GM12878 (cell line): Measurements from ENCODE around the gene ZNF608. TPM values are rescaled to one million over a fixed set of nuclear protein-coding genes. Genes with fewer than 3 reads are reported as not detected.

Source experiments
- ATAC-seq: fragments of 200-7000 bp; cut with Tn5 transposase; 3 replicates; pipeline ENCODE4 v1.9.1; 2020; ENCODE audit warnings: mild to moderate bottlenecking, moderate library complexity
- BruUV-seq: library from RNA; stranded (reverse); fragments of 400-500 nt; replicated peaks from 2 replicates; lab custom pipeline; 2021; lab: Mats Ljungman, UMichigan
- CTCF ChIA-PET: fragments of 300-600 bp; sonication (Branson Sonifier 250); formaldehyde crosslinking; extraction: SDS; loops from one replicate; lab custom pipeline; 2021; ENCODE audit warnings: inconsistent platforms; lab: Yijun Ruan, JAX
- POLR2A ChIA-PET: fragments of 350-600 bp; formaldehyde crosslinking; extraction: SDS; loops from one replicate; lab custom pipeline; 2021; ENCODE audit warnings: inconsistent platforms; lab: Charles Lee
- RAD21 ChIA-PET: fragments of 300-600 bp; sonication (Branson Sonifier 250); formaldehyde crosslinking; loops from one replicate; lab custom pipeline; 2023; ENCODE audit warnings: antibody characterized with exemption; ENCODE audit not compliant: unreplicated experiment; lab: Charles Lee
- SMC1A ChIA-PET: fragments of 300-600 bp; sonication (Branson Sonifier 250); formaldehyde crosslinking; loops from one replicate; lab custom pipeline; 2023; ENCODE audit not compliant: unreplicated experiment, uncharacterized antibody; lab: Charles Lee
- DNase-seq: peaks from one replicate; pipeline ENCODE4 v3.0.0-alpha.2; 2011; ENCODE audit warnings: low read depth, low spot score
- FAIRE-seq: peaks from 3 replicates; lab custom pipeline; 2011; peaks lifted over from hg19 to GRCh38; lab: Jason Lieb, UNC
- H2AFZ ChIP-seq: 2 replicates; pipeline ENCODE4 v1.6.0; 2011; ENCODE audit warnings: low read depth, low read length, control low read depth; ENCODE audit not compliant: control insufficient read depth
- H3K27ac ChIP-seq: 2 replicates; pipeline ENCODE4 v1.5.1; 2011; ENCODE audit warnings: control low read depth; ENCODE audit not compliant: control insufficient read depth, insufficient read depth
- H3K27me3 ChIP-seq, 2 experiments: replicated peaks in 1 of 2; 2 replicates each; pipeline versions ENCODE4 v1.6.0 to v1.6.1; 2011; ENCODE audit warnings: low read length in 1 of 2; ENCODE audit not compliant: control insufficient read depth in 2 of 2, insufficient read depth in 2 of 2
- H3K36me3 ChIP-seq, 2 experiments: 2 replicates each; pipeline ENCODE4 v1.5.1; 2011; ENCODE audit warnings: low read length in 1 of 2; ENCODE audit not compliant: control insufficient read depth in 2 of 2, insufficient read depth in 2 of 2
- H3K4me1 ChIP-seq: 2 replicates; pipeline ENCODE4 v1.6.1; 2011; ENCODE audit warnings: mild to moderate bottlenecking, low read length, moderate library complexity, mixed read lengths; ENCODE audit not compliant: control insufficient read depth, insufficient read depth
- H3K4me2 ChIP-seq: 2 replicates; pipeline ENCODE4 v1.6.0; 2011; ENCODE audit warnings: control low read depth; ENCODE audit not compliant: control insufficient read depth, insufficient read depth
- H3K4me3 ChIP-seq: fragments of 200-600 bp; sonication (generic); 2 replicates; pipeline ENCODE4 v1.5.1; 2016
- H3K79me2 ChIP-seq: 2 replicates; pipeline ENCODE4 v1.6.0; 2011; ENCODE audit warnings: low read length; ENCODE audit not compliant: control insufficient read depth, insufficient read depth
- H3K9ac ChIP-seq: 2 replicates; pipeline ENCODE4 v1.8.0; 2011; ENCODE audit warnings: low read length, control low read depth, mixed read lengths; ENCODE audit not compliant: control insufficient read depth, insufficient read depth
- H3K9me3 ChIP-seq: replicated peaks from 3 replicates; pipeline ENCODE4 v1.5.1; 2011; ENCODE audit warnings: mild to moderate bottlenecking, low read length; ENCODE audit not compliant: control insufficient read depth, insufficient read depth
- H4K20me1 ChIP-seq: 2 replicates; pipeline ENCODE4 v1.6.0; 2011; ENCODE audit not compliant: control insufficient read depth, insufficient read depth
- ASH2L ChIP-seq: fragments of 300-600, 200-600 bp; sonication (generic); IDR thresholded peaks from 2 replicates; pipeline ENCODE4 v1.6.1; 2017; ENCODE audit warnings: low read depth, mild to moderate bottlenecking, borderline replicate concordance
- TBL1XR1 ChIP-seq: IDR thresholded peaks from 2 replicates; pipeline ENCODE4 v1.6.1; 2012; ENCODE audit warnings: low read depth, low read length, improper control_type of control experiment
- TCF3 ChIP-seq: IDR thresholded peaks from 2 replicates; pipeline ENCODE4 v1.6.1; 2012; ENCODE audit warnings: low read depth, mild to moderate bottlenecking, low read length, borderline replicate concordance; ENCODE audit not compliant: insufficient read depth
- WGBS: methylation state at CpG from one replicate; pipeline ENCODE4 v1.1.6; 2016; ENCODE audit warnings: low lambda C conversion rate; ENCODE audit not compliant: insufficient replicate concordance, insufficient coverage; ENCODE audit errors: missing lambda C conversion rate; 5-methylcytosine and 5-hydroxymethylcytosine counted together
- in situ Hi-C: fragments of 300-500 bp; cut with MboI; formaldehyde crosslinking; loops from 9 replicates; pipeline ENCODE4 v1.14.3; 2018; ENCODE audit warnings: mixed read lengths
- intact Hi-C: fragments of 100-400 bp; cut with micrococcal nuclease; formaldehyde crosslinking; loops from one replicate; pipeline ENCODE4 v1.14.2; 2022; ENCODE audit not compliant: unreplicated experiment
- polyA plus RNA-seq, 11 experiments: library from polyadenylated mRNA; depleted of rRNA in 4 of 11; unstranded in 6 of 11; stranded (reverse) in 5 of 11; fragments of >200 nt; fragmentation: Nextera tagmentation in 4 of 11; fragmentation: Illumina TruSeq in 1 of 11; extraction: Ambion mirVana in 4 of 11; extraction: Trizol in 1 of 11; gene quantifications; 1 replicate in 1 of 11; 2 replicates in 10 of 11; pipeline versions ENCODE4 v1.2.1 to v1.2.3, GENCODE V29; 2011 to 2016; ENCODE audit warnings: inconsistent platforms in 2 of 11, missing spikeins in 2 of 11, low read depth in 1 of 11
- total RNA-seq, 4 experiments: library from RNA; depleted of rRNA in 3 of 4; stranded (reverse); fragments of >200 nt in 3 of 4; fragmentation: Illumina TruSeq in 1 of 4; extraction: Trizol in 1 of 4; gene quantifications; 2 replicates each; pipeline versions ENCODE4 v1.2.1 to v1.2.3, GENCODE V29; 2013 to 2021
- TF ChIP-seq, protein P1 (sequence below): fragments of 450-650 bp; IDR thresholded peaks from 2 replicates; pipeline ENCODE4 v1.6.1; 2017; ENCODE audit warnings: mild to moderate bottlenecking, moderate library complexity

Gene ZNF608
- total and polyA plus RNA-seq, 10 of the 15 experiments (the other 5 are each of a cell fraction or from before 2014, with no cell fraction given), result 0.19 to 6.7 (median 0.64) TPM

DNA sequence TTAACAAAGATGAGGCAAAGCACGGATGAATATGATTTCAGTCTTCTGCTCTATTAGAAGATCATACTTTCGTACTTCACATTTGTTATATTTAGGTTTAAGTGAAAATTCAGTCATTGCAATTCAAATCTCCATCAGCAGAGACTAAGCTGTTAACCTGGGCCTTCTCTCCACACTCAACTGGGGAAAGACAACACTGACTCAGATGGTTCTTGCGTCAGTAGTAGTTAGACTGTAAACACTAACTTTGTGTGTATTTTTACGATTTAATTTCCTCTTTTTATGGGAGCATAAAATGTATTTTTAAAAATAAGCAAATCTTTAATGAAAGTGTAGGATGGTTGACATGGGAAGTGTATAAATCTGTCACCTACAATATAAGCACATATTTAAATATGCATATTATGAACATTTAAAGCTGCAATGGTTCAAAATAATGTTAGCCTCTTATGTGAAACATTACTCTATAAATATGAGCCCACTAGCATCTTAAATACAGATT, 42.7 kb upstream of the ZNF608 start:
- no peak overlapping the region for H2AFZ ChIP-seq

More for the DNA sequence above, 42.7 kb upstream of the ZNF608 start:
- no peak overlapping the region for H3K9ac ChIP-seq
- CTCF ChIA-PET, result no interaction called here
- SMC1A ChIA-PET, result interaction anchor here (1.3 kb wide), 1 partner anchor 23 kb away, joined by 4 read pairs; no protein-coding TSS in a partner anchor
- H3K9me3 ChIP-seq, result no peaks in the 10 kb centered on the region
- 22% methylated on average over 4 of the region's 4 CpGs for WGBS
- no peak overlapping the region for H3K4me2 ChIP-seq
- RAD21 ChIA-PET, result no interaction called here
- intact Hi-C loops (no loop called here), in situ Hi-C loops (no loop called here)
- H3K79me2 ChIP-seq, result no peaks in the 10 kb centered on the region
- H3K27ac ChIP-seq, result no peak overlapping the region
- POLR2A ChIA-PET, result no interaction called here
- H4K20me1 ChIP-seq, result no peaks in the 10 kb centered on the region
- no peak for TF ChIP-seq ASH2L
- no peak for TF ChIP-seq TBL1XR1
- no peak for TF ChIP-seq TCF3
- TF ChIP-seq, protein P1, sequence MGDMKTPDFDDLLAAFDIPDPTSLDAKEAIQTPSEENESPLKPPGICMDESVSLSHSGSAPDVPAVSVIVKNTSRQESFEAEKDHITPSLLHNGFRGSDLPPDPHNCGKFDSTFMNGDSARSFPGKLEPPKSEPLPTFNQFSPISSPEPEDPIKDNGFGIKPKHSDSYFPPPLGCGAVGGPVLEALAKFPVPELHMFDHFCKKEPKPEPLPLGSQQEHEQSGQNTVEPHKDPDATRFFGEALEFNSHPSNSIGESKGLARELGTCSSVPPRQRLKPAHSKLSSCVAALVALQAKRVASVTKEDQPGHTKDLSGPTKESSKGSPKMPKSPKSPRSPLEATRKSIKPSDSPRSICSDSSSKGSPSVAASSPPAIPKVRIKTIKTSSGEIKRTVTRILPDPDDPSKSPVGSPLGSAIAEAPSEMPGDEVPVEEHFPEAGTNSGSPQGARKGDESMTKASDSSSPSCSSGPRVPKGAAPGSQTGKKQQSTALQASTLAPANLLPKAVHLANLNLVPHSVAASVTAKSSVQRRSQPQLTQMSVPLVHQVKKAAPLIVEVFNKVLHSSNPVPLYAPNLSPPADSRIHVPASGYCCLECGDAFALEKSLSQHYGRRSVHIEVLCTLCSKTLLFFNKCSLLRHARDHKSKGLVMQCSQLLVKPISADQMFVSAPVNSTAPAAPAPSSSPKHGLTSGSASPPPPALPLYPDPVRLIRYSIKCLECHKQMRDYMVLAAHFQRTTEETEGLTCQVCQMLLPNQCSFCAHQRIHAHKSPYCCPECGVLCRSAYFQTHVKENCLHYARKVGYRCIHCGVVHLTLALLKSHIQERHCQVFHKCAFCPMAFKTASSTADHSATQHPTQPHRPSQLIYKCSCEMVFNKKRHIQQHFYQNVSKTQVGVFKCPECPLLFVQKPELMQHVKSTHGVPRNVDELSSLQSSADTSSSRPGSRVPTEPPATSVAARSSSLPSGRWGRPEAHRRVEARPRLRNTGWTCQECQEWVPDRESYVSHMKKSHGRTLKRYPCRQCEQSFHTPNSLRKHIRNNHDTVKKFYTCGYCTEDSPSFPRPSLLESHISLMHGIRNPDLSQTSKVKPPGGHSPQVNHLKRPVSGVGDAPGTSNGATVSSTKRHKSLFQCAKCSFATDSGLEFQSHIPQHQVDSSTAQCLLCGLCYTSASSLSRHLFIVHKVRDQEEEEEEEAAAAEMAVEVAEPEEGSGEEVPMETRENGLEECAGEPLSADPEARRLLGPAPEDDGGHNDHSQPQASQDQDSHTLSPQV, result no peak
- no peaks in the 10 kb centered on the region for H3K27me3 ChIP-seq
- FAIRE-seq (no peak), DNase-seq (no peak), ATAC-seq (no peak)
- BruUV-seq, result no TSS peak
- H3K4me3 ChIP-seq, result no peak overlapping the region
- H3K4me1 ChIP-seq, result peaks cover 6% of the 10 kb centered on the region
- no peaks in the 10 kb centered on the region for H3K36me3 ChIP-seq
